HG03575 (cell line): ENCODE data around the gene GLI3.

Experiments used
- ATAC-seq: cut with Tn5 transposase; IDR thresholded peaks from one replicate; pipeline ENCODE4 v1.9.1; 2021; ENCODE audit not compliant: unreplicated experiment, insufficient number of reproducible peaks, low FRiP score; ENCODE audit errors: extremely low read depth

Gene GLI3

DNA sequence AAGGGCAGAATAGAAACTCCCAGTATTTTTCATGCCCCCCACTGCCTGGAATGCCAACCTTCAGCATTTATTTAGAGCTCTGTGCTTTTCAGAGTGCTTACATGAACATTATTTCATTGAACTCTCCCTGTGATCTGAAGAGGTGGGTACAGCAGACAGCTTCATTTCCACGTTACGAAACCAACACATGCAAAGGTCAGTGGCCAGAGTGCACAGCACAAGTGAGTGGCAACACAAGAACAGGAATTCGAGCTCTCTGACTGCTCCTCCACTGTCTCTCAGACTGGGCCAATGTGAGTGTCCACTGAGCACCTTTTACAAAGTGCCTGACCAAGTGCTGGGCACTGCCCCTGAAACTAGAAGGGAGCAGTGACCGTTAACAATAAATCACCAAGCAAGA is 162.9 kb downstream of the GLI3 start:
- no peak for ATAC-seq

DNA sequence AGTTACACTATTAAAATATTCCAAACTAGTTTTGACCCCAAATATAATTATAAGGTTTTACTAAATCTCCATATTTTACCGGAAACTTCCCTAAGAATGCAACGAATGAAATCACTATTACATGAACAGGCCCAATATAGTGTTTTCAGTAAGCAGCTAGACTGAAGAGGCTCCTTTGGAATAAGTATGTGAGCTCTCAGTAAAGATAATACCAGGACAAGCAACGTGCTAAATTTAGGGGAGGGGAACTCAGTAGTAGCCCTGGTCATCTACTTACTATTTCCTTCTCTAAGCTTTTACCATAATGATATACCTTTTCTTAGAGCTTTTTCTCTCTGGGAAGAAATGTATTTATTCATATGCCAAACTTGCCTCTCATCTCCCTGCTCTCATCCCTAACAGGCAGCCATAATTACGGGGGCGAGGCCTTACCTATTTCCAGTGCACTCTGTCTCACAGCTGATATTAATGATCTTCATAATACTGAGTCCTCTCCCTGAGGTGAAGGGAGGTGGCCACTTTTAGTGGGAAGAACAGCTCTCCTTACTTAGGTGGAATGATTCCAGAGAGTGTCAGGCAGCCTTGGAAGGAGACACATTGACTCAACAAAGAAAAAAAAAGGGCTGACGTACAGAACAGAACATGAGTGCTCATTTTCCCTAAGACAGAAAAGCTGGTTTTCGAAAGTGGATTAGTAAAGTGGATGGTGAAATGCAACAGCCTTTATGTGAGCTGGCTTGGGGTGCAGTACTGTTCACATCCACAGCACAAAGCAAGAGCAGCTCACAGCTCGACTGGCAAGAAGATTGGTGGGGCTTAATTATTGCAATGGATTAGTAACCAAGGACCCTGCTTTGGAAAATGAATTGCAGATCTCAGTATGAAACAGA is 165.4 kb downstream of the GLI3 start:
- no peak for ATAC-seq

GRCh38 chr7:42070068-42070467 is 166.9 kb downstream of the GLI3 start:
- ATAC-seq, result no peak

DNA sequence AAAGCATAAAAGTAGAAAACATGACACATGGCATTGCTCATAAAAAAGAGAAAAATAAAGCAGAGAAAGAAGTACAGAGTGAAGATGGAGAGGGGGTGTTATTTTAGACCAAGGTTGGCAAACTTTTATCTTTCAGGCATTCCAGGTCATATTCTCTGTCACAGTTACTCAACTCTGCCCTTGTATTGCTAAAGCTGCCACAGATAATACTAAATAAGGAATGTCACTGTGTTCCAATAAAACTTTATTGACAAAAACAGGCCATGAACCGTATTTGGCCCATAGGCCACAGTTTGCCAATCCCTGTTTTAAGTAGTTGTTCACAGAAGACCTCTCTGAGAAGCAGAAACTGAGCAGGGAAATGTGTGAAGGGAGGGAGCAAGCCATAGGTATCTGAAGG is 167.4 kb downstream of the GLI3 start:
- ATAC-seq, result no peak

DNA sequence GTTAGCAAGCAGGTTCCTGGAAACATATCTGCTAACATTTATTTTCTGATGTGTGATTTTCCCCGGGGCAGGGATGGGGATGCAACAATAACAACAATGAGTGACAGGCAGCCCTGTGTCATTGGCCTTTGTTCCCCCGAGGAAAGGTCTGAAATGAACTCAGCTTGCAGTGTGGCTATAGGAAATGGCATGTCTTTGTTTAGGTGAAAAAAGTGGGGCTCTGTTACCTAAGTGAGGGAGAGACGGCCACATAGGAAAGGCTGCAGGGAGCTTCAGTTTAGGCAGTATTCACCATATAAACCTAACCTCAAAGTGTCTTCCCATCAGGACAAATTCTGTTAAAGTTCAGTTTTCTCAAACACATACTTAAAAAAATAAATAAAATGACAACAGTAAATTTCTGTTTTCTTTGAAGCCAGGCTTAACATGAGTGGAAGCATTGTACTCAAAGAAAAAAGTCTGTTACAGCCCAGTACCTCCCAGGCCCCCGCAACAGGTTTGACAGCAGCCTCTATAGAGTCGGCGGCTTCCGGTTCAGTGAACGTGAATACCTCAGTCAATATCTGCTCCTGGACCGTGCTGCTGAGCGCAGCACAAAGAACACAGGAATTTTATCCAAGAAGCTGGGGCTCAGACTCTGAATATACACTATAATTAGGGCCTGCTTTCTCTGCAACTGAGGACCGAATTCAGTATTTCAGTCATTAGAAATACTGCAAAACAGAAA is 168.3 kb downstream of the GLI3 start:
- ATAC-seq, result no peak

DNA sequence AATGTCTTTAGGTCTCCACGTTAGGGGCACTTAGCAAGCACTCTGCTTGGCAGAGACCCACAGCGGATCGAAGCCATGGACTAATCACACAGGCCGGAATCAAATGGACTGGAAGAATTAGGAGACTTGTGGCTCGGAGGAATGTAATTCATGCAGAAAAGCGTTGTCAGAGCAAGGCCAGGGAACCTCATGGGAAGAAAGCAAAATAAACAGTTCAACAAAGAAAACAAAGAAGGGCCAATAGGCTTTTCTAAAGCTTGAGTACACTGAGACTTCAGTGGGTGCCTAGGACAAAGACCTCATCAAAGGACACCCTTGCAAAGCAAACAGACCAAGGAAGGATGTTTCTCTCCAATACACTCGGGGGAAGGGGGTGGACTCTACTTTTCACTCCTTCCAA is 171.1 kb downstream of the GLI3 start:
- no peak for ATAC-seq

DNA sequence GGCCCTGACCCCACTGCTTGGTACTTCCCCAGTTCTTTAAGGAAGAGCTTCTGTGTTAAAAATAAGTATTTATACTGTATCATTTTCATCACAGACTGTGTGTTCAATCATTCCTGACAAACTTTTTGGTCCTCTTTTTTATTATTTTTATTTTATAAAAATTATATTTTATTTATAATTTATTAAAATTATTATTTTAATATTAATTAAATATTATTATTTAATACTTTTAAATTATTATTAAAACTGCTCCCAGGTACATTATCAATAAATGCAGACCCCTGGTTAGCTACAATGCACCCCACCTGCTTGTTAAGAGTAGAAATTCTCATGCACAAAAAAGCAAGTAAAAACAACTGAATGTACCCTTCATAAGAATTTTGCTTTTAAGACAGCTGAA is 172.0 kb downstream of the GLI3 start:
- ATAC-seq, result no peak

- no peak for ATAC-seq
Observed at GRCh38 chr7:42064534-42064933, 172.5 kb downstream of the GLI3 start.

GRCh38 chr7:42059275-42059674 is 177.7 kb downstream of the GLI3 start:
- ATAC-seq, result no peak

DNA sequence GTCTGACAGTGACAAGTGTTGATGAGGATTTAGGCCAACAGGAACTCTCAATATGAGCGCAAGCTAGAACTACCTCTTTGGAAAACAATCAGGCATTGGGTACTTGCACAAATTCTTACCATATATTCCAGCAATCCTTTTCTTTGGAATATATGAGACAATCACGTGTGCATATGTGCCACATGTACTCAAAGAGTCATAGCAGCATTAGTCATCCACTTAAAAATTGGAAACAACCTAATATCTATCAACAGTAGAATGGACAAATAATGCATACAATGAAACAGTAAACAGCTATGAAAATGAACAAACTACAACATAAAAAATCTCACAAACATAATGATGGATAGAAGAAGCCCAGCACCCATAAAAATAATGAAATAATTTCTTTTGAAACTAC is 179.7 kb downstream of the GLI3 start:
- no peak for ATAC-seq

- no peak for ATAC-seq
Observed at GRCh38 chr7:42055171-42055570, 181.8 kb downstream of the GLI3 start.

- no peak for ATAC-seq
Observed at GRCh38 chr7:42053834-42054233, 183.2 kb downstream of the GLI3 start.

- no peak for ATAC-seq
Observed at GRCh38 chr7:42049761-42050160, 187.2 kb downstream of the GLI3 start.

DNA sequence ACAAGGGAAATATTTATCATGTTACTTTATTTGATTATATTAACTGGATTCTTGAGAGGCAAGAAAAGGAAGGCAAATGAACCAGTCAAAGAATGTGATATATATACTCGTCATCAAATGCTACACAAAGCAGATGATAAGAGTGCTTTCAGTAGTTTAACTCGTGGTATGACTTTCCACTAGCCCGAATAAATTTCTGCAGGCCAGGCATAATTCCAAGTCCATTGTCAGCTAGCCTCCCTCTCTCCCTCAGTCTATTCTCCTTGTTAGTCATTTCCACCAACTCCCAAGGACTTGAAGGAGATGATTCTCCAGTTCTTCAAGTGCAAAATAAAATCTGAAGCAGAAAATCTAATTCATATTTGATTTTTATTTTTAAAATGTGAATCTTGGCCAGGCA is 190.5 kb downstream of the GLI3 start:
- ATAC-seq, result no peak

- no peak for ATAC-seq
Observed at GRCh38 chr7:42045961-42046360, 191.0 kb downstream of the GLI3 start.

GRCh38 chr7:42039921-42040320 is 197.1 kb downstream of the GLI3 start:
- ATAC-seq, result no peak

- no peak for ATAC-seq
Observed at GRCh38 chr7:42035210-42035609, 201.8 kb downstream of the GLI3 start.

GRCh38 chr7:42033480-42033879 is 203.5 kb downstream of the GLI3 start:
- ATAC-seq, result no peak

DNA sequence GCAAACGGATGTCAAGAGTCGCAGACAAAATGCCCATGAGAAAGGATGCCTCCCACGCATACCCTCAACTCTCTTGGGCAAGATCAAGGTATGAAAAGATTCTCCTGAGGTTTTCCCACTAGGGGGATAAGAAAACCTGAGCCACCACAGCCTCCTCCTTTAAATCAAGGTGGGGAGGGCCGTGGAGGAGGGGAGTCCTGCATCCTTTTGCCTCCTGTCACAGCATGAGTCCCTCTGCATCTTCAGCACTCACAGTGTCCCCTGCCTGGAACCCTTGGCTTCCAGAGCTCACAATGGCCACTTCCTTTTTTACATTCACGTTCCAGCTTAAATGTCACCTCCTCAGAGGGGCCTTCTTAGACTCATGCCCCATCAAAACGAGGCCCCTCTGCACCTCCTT is 207.6 kb downstream of the GLI3 start:
- ATAC-seq, result no peak

- ATAC-seq, result no peak
Observed at GRCh38 chr7:42027521-42027920, 209.5 kb downstream of the GLI3 start.
